GM12878 (cell line): ENCODE measurements around the gene INVS. TPM values are rescaled to one million over a fixed set of nuclear protein-coding genes. Genes with fewer than 3 reads are reported as not detected.

Experiments
- ATAC-seq: fragments of 200-7000 bp; cut with Tn5 transposase; 3 replicates; pipeline ENCODE4 v1.9.1; 2020; ENCODE audit warnings: mild to moderate bottlenecking, moderate library complexity
- BruUV-seq: library from RNA; stranded (reverse); fragments of 400-500 nt; replicated peaks from 2 replicates; lab custom pipeline; 2021; lab: Mats Ljungman, UMichigan
- CTCF ChIA-PET: fragments of 300-600 bp; sonication (Branson Sonifier 250); formaldehyde crosslinking; extraction: SDS; loops from one replicate; lab custom pipeline; 2021; ENCODE audit warnings: inconsistent platforms; lab: Yijun Ruan, JAX
- POLR2A ChIA-PET: fragments of 350-600 bp; formaldehyde crosslinking; extraction: SDS; loops from one replicate; lab custom pipeline; 2021; ENCODE audit warnings: inconsistent platforms; lab: Charles Lee
- RAD21 ChIA-PET: fragments of 300-600 bp; sonication (Branson Sonifier 250); formaldehyde crosslinking; loops from one replicate; lab custom pipeline; 2023; ENCODE audit warnings: antibody characterized with exemption; ENCODE audit not compliant: unreplicated experiment; lab: Charles Lee
- SMC1A ChIA-PET: fragments of 300-600 bp; sonication (Branson Sonifier 250); formaldehyde crosslinking; loops from one replicate; lab custom pipeline; 2023; ENCODE audit not compliant: unreplicated experiment, uncharacterized antibody; lab: Charles Lee
- DNase-seq: peaks from one replicate; pipeline ENCODE4 v3.0.0-alpha.2; 2011; ENCODE audit warnings: low read depth, low spot score
- FAIRE-seq: peaks from 3 replicates; lab custom pipeline; 2011; peaks lifted over from hg19 to GRCh38; lab: Jason Lieb, UNC
- H2AFZ ChIP-seq: 2 replicates; pipeline ENCODE4 v1.6.0; 2011; ENCODE audit warnings: low read depth, low read length, control low read depth; ENCODE audit not compliant: control insufficient read depth
- H3K27ac ChIP-seq: 2 replicates; pipeline ENCODE4 v1.5.1; 2011; ENCODE audit warnings: control low read depth; ENCODE audit not compliant: control insufficient read depth, insufficient read depth
- H3K27me3 ChIP-seq, 2 experiments: replicated peaks in 1 of 2; 2 replicates each; pipeline versions ENCODE4 v1.6.0 to v1.6.1; 2011; ENCODE audit warnings: low read length in 1 of 2; ENCODE audit not compliant: control insufficient read depth in 2 of 2, insufficient read depth in 2 of 2
- H3K36me3 ChIP-seq, 2 experiments: 2 replicates each; pipeline ENCODE4 v1.5.1; 2011; ENCODE audit warnings: low read length in 1 of 2; ENCODE audit not compliant: control insufficient read depth in 2 of 2, insufficient read depth in 2 of 2
- H3K4me1 ChIP-seq: 2 replicates; pipeline ENCODE4 v1.6.1; 2011; ENCODE audit warnings: mild to moderate bottlenecking, low read length, moderate library complexity, mixed read lengths; ENCODE audit not compliant: control insufficient read depth, insufficient read depth
- H3K4me2 ChIP-seq: 2 replicates; pipeline ENCODE4 v1.6.0; 2011; ENCODE audit warnings: control low read depth; ENCODE audit not compliant: control insufficient read depth, insufficient read depth
- H3K4me3 ChIP-seq: fragments of 200-600 bp; sonication (generic); 2 replicates; pipeline ENCODE4 v1.5.1; 2016
- H3K79me2 ChIP-seq: 2 replicates; pipeline ENCODE4 v1.6.0; 2011; ENCODE audit warnings: low read length; ENCODE audit not compliant: control insufficient read depth, insufficient read depth
- H3K9ac ChIP-seq: 2 replicates; pipeline ENCODE4 v1.8.0; 2011; ENCODE audit warnings: low read length, control low read depth, mixed read lengths; ENCODE audit not compliant: control insufficient read depth, insufficient read depth
- H3K9me3 ChIP-seq: replicated peaks from 3 replicates; pipeline ENCODE4 v1.5.1; 2011; ENCODE audit warnings: mild to moderate bottlenecking, low read length; ENCODE audit not compliant: control insufficient read depth, insufficient read depth
- H4K20me1 ChIP-seq: 2 replicates; pipeline ENCODE4 v1.6.0; 2011; ENCODE audit not compliant: control insufficient read depth, insufficient read depth
- BHLHE40 ChIP-seq, 2 experiments: fragments of 450-650 bp in 1 of 2; IDR thresholded peaks; 2 replicates each; pipeline ENCODE4 v1.6.1; 2011 to 2017; ENCODE audit warnings: low read depth in 2 of 2, borderline replicate concordance in 1 of 2, improper control_type of control experiment in 1 of 2, low read length in 1 of 2, mild to moderate bottlenecking in 1 of 2
- CBFB ChIP-seq: IDR thresholded peaks from 2 replicates; pipeline ENCODE4 v1.6.1; 2016; ENCODE audit warnings: antibody characterized with exemption, low read depth
- CEBPB ChIP-seq, 2 experiments: fragments of 150-350 bp in 1 of 2; IDR thresholded peaks; 2 replicates each; pipeline ENCODE4 v1.6.1; 2012 to 2014; ENCODE audit warnings: low read depth in 2 of 2, low read length in 2 of 2, borderline replicate concordance in 1 of 2, inconsistent platforms in 1 of 2
- DPF2 ChIP-seq: fragments of 450-650 bp; IDR thresholded peaks from 2 replicates; pipeline ENCODE4 v1.6.1; 2017; ENCODE audit warnings: mild to moderate bottlenecking
- HDAC2 ChIP-seq: fragments of 200-600 bp; sonication (generic); IDR thresholded peaks from 2 replicates; pipeline ENCODE4 v1.6.1; 2017
- HDAC6 ChIP-seq: fragments of 200-600 bp; sonication (generic); IDR thresholded peaks from one replicate; pipeline ENCODE4 v1.8.0; 2017; ENCODE audit warnings: antibody characterized with exemption; ENCODE audit not compliant: unreplicated experiment
- IKZF2 ChIP-seq, 2 experiments: fragments of 450-650 bp; IDR thresholded peaks; 2 replicates each; pipeline ENCODE4 v1.6.1; 2017; ENCODE audit warnings: mild to moderate bottlenecking in 2 of 2, moderate library complexity in 2 of 2
- IRF5 ChIP-seq: fragments of 450-650 bp; IDR thresholded peaks from 2 replicates; pipeline ENCODE4 v1.6.1; 2017; ENCODE audit warnings: borderline replicate concordance
- NFYB ChIP-seq: IDR thresholded peaks from 2 replicates; pipeline ENCODE4 v1.6.1; 2011; ENCODE audit warnings: low read depth, mild to moderate bottlenecking, low read length, improper control_type of control experiment, moderate library complexity; ENCODE audit not compliant: insufficient read depth
- NR2F1 ChIP-seq: fragments of 450-650 bp; conservative IDR thresholded peaks from 2 replicates; pipeline ENCODE4 v1.6.1; 2017; ENCODE audit warnings: mild to moderate bottlenecking
- NRF1 ChIP-seq: conservative IDR thresholded peaks from 2 replicates; pipeline ENCODE4 v1.6.1; 2011; ENCODE audit warnings: mild to moderate bottlenecking, low read depth, low read length, improper control_type of control experiment
- PKNOX1 ChIP-seq: fragments of 450-650 bp; IDR thresholded peaks from 2 replicates; pipeline ENCODE4 v1.6.1; 2016; ENCODE audit warnings: mild to moderate bottlenecking
- SMARCA5 ChIP-seq: fragments of 450-650 bp; IDR thresholded peaks from 2 replicates; pipeline ENCODE4 v1.6.1; 2017; ENCODE audit warnings: mild to moderate bottlenecking
- SUPT20H ChIP-seq: IDR thresholded peaks from 2 replicates; pipeline ENCODE4 v1.6.1; 2011; ENCODE audit warnings: low read depth, mild to moderate bottlenecking, low read length, moderate library complexity, borderline replicate concordance; ENCODE audit not compliant: control insufficient read depth
- TARDBP ChIP-seq: IDR thresholded peaks from 2 replicates; pipeline ENCODE4 v1.6.1; 2016; ENCODE audit warnings: borderline replicate concordance
- TBL1XR1 ChIP-seq: IDR thresholded peaks from 2 replicates; pipeline ENCODE4 v1.6.1; 2012; ENCODE audit warnings: low read depth, low read length, improper control_type of control experiment
- TCF12 ChIP-seq: IDR thresholded peaks from 2 replicates; pipeline ENCODE4 v1.6.1; 2011; ENCODE audit warnings: low read depth, mild to moderate bottlenecking, low read length
- ZNF687 ChIP-seq: fragments of 450-650 bp; IDR thresholded peaks from 2 replicates; pipeline ENCODE4 v1.6.1; 2017; ENCODE audit warnings: mild to moderate bottlenecking, moderate library complexity
- WGBS: methylation state at CpG from one replicate; pipeline ENCODE4 v1.1.6; 2016; ENCODE audit warnings: low lambda C conversion rate; ENCODE audit not compliant: insufficient replicate concordance, insufficient coverage; ENCODE audit errors: missing lambda C conversion rate; 5-methylcytosine and 5-hydroxymethylcytosine counted together
- in situ Hi-C: fragments of 300-500 bp; cut with MboI; formaldehyde crosslinking; loops from 9 replicates; pipeline ENCODE4 v1.14.3; 2018; ENCODE audit warnings: mixed read lengths
- intact Hi-C: fragments of 100-400 bp; cut with micrococcal nuclease; formaldehyde crosslinking; loops from one replicate; pipeline ENCODE4 v1.14.2; 2022; ENCODE audit not compliant: unreplicated experiment
- polyA plus RNA-seq, 11 experiments: library from polyadenylated mRNA; depleted of rRNA in 4 of 11; unstranded in 6 of 11; stranded (reverse) in 5 of 11; fragments of >200 nt; fragmentation: Nextera tagmentation in 4 of 11; fragmentation: Illumina TruSeq in 1 of 11; extraction: Ambion mirVana in 4 of 11; extraction: Trizol in 1 of 11; gene quantifications; 1 replicate in 1 of 11; 2 replicates in 10 of 11; pipeline versions ENCODE4 v1.2.1 to v1.2.3, GENCODE V29; 2011 to 2016; ENCODE audit warnings: inconsistent platforms in 2 of 11, missing spikeins in 2 of 11, low read depth in 1 of 11
- total RNA-seq, 4 experiments: library from RNA; depleted of rRNA in 3 of 4; stranded (reverse); fragments of >200 nt in 3 of 4; fragmentation: Illumina TruSeq in 1 of 4; extraction: Trizol in 1 of 4; gene quantifications; 2 replicates each; pipeline versions ENCODE4 v1.2.1 to v1.2.3, GENCODE V29; 2013 to 2021

Gene INVS
- total and polyA plus RNA-seq, 10 of the 15 experiments (the other 5 are each of a cell fraction or from before 2014, with no cell fraction given), result 0.93 to 20.8 (median 13.2) TPM

GRCh38 chr9:100308965-100309564 is 210.0 kb downstream of the INVS start (continued):
- TF ChIP-seq ZNF687 (no peak), TARDBP (no peak), PKNOX1 (no peak), BHLHE40 (IDR thresholded peaks at IDR 0.05; ENCODE audit: borderline replicate concordance in 1 of 2, low read depth in 2 of 2, low read length in 1 of 2) (no peak), NFYB (no peak), SMARCA5 (no peak)

- ChIA-PET SMC1A (no interaction called here), RAD21 (no interaction called here), CTCF (no interaction called here), POLR2A (no interaction called here)
- 96% methylated on average over 2 of the region's 2 CpGs for WGBS
- no TSS peak for BruUV-seq
- no peaks in the 10 kb centered on the region; the same call in 1 of the 2 replicates for H3K79me2 ChIP-seq
- H3K4me1 ChIP-seq, result no peaks in the 10 kb centered on the region
- in situ Hi-C loops (loop anchor here (10.0 kb wide), 1 partner anchor 1145 kb away; no protein-coding TSS in a partner anchor), intact Hi-C loops (no loop called here)
- no peak overlapping the region for H2AFZ ChIP-seq
- ATAC-seq, result no peak
- no peak for FAIRE-seq
- peaks cover 2% of the 10 kb centered on the region; the same call in 1 of the 3 replicates for H3K9me3 ChIP-seq
- H3K27me3 ChIP-seq, result no peaks in the 10 kb centered on the region
- no peak for DNase-seq
- H4K20me1 ChIP-seq, result no peaks in the 10 kb centered on the region
- no peak overlapping the region for H3K27ac ChIP-seq
- H3K36me3 ChIP-seq, result peaks cover 2 to 20% of the 10 kb centered on the region in 2 experiments; a peak in 3 of 4 replicates
- H3K9ac ChIP-seq, result no peak overlapping the region
- H3K4me2 ChIP-seq, result no peak overlapping the region
- H3K4me3 ChIP-seq, result no peak overlapping the region
- TF ChIP-seq IKZF2 (IDR thresholded peaks at IDR 0.05) (no peak), DPF2 (no peak), NR2F1 (no peak), SMARCA5 (no peak), CBFB (no peak), IRF5 (no peak), TBL1XR1 (no peak), NRF1 (no peak), TARDBP (no peak), SUPT20H (no peak), HDAC6 (no peak), TCF12 (no peak), CEBPB (IDR thresholded peaks at IDR 0.05; ENCODE audit: borderline replicate concordance in 1 of 2, low read depth in 2 of 2, low read length in 2 of 2) (no peak), HDAC2 (no peak)
Observed at GRCh38 chr9:100309992-100310391, 210.9 kb downstream of the INVS start.
